IMR-90 (cell line): ENCODE measurements around the gene TRAK2. TPM values are rescaled to one million over a fixed set of nuclear protein-coding genes. Genes with fewer than 3 reads are reported as not detected.

Experiments used
- ATAC-seq: fragments of 200-7000 bp; cut with Tn5 transposase; 2 replicates; pipeline ENCODE4 v1.9.1; 2020; ENCODE audit warnings: low read depth, mild to moderate bottlenecking, moderate library complexity
- BruUV-seq: library from RNA; stranded (reverse); fragments of 400-500 nt; replicated peaks from 2 replicates; lab custom pipeline; 2021; lab: Mats Ljungman, UMichigan
- CTCF ChIA-PET: fragments of 300-600 bp; formaldehyde crosslinking; extraction: SDS; loops from one replicate; lab custom pipeline; 2021; ENCODE audit warnings: antibody characterized with exemption; lab: Yijun Ruan, JAX
- POLR2A ChIA-PET: fragments of 300-600 bp; sonication (Branson Sonifier 250); formaldehyde crosslinking; loops from one replicate; lab custom pipeline; 2022; ENCODE audit warnings: antibody characterized with exemption; ENCODE audit not compliant: unreplicated experiment; lab: Charles Lee
- DNase-seq: peaks from one replicate; pipeline ENCODE4 v3.0.0; 2013
- H2AFZ ChIP-seq: replicated peaks from 2 replicates; pipeline ENCODE3; 2013; ENCODE audit warnings: low read length, mild to moderate bottlenecking; ENCODE audit not compliant: poor library complexity
- H2AK5ac ChIP-seq: 2 replicates; pipeline ENCODE4 v1.6.1; 2013; ENCODE audit warnings: low read depth, low read length, inconsistent platforms
- H2AK9ac ChIP-seq: replicated peaks from 2 replicates; pipeline ENCODE3; 2013; ENCODE audit warnings: mild to moderate bottlenecking, low read depth, low read length, moderate library complexity; ENCODE audit not compliant: poor library complexity
- H2BK120ac ChIP-seq: 2 replicates; pipeline ENCODE4 v1.6.1; 2013; ENCODE audit warnings: low read depth, low read length, inconsistent platforms
- H2BK15ac ChIP-seq: 3 replicates; pipeline ENCODE4 v1.6.1; 2013; ENCODE audit warnings: low read depth, low read length, inconsistent platforms
- H2BK20ac ChIP-seq: 2 replicates; pipeline ENCODE4 v1.6.1; 2013; ENCODE audit warnings: low read depth, mild to moderate bottlenecking, inconsistent platforms, low read length, moderate library complexity
- H2BK5ac ChIP-seq: 2 replicates; pipeline ENCODE4 v1.6.1; 2013; ENCODE audit warnings: mild to moderate bottlenecking, low read depth, low read length, inconsistent platforms; ENCODE audit not compliant: poor library complexity, severe bottlenecking
- H3K14ac ChIP-seq: replicated peaks from 2 replicates; pipeline ENCODE4 v1.6.1; 2013; ENCODE audit warnings: low read depth, low read length, inconsistent platforms
- H3K18ac ChIP-seq: 2 replicates; pipeline ENCODE4 v1.6.1; 2013; ENCODE audit warnings: low read depth, low read length, control low read depth
- H3K23ac ChIP-seq: 2 replicates; pipeline ENCODE4 v1.6.1; 2013; ENCODE audit warnings: low read depth, low read length, inconsistent platforms
- H3K27ac ChIP-seq: 2 replicates; pipeline ENCODE4 v1.5.1; 2013; ENCODE audit warnings: mild to moderate bottlenecking, control low read depth, low read length; ENCODE audit not compliant: insufficient read depth
- H3K27me3 ChIP-seq: 2 replicates; pipeline ENCODE4 v1.6.1; 2013; ENCODE audit warnings: low read length; ENCODE audit not compliant: control insufficient read depth, insufficient read depth
- H3K36me3 ChIP-seq: 2 replicates; pipeline ENCODE4 v1.6.1; 2013; ENCODE audit warnings: low read length, mixed read lengths; ENCODE audit not compliant: control insufficient read depth, insufficient read depth
- H3K4ac ChIP-seq: 2 replicates; pipeline ENCODE4 v1.6.1; 2013; ENCODE audit warnings: low read depth, low read length, inconsistent platforms
- H3K4me1 ChIP-seq: 2 replicates; pipeline ENCODE4 v1.6.1; 2013; ENCODE audit warnings: low read length, mixed read lengths; ENCODE audit not compliant: control insufficient read depth, insufficient read depth
- H3K4me2 ChIP-seq: 2 replicates; pipeline ENCODE4 v1.6.1; 2013; ENCODE audit warnings: low read depth, mild to moderate bottlenecking, control low read depth, low read length, moderate library complexity
- H3K4me3 ChIP-seq: 2 replicates; pipeline ENCODE4 v1.5.1; 2013; ENCODE audit warnings: low read depth, mild to moderate bottlenecking, control low read depth, low read length, moderate library complexity; ENCODE audit not compliant: insufficient read depth
- H3K56ac ChIP-seq: 2 replicates; pipeline ENCODE4 v1.6.1; 2013; ENCODE audit warnings: low read length, inconsistent platforms; ENCODE audit not compliant: insufficient read depth; ENCODE audit errors: extremely low read depth
- H3K79me1 ChIP-seq, 2 experiments: 2 replicates each; pipeline ENCODE4 v1.6.1; 2013; ENCODE audit warnings: low read length in 2 of 2, inconsistent platforms in 1 of 2, low read depth in 1 of 2
- H3K9ac ChIP-seq: 2 replicates; pipeline ENCODE4 v1.6.1; 2013; ENCODE audit warnings: low read depth, low read length, control low read depth
- H3K9me1 ChIP-seq: 2 replicates; pipeline ENCODE4 v1.6.1; 2013; ENCODE audit warnings: low read length, inconsistent platforms; ENCODE audit not compliant: insufficient read depth
- H3K9me3 ChIP-seq: 2 replicates; pipeline ENCODE4 v1.6.1; 2013; ENCODE audit warnings: low read length; ENCODE audit not compliant: control insufficient read depth, insufficient read depth
- H4K20me1 ChIP-seq: 2 replicates; pipeline ENCODE4 v1.6.1; 2013; ENCODE audit warnings: low read length, inconsistent platforms; ENCODE audit not compliant: insufficient read depth
- H4K5ac ChIP-seq: 2 replicates; pipeline ENCODE4 v1.6.1; 2013; ENCODE audit warnings: mild to moderate bottlenecking, low read depth, low read length, control low read depth
- H4K8ac ChIP-seq, 2 experiments: 2 replicates each; pipeline ENCODE4 v1.6.1; 2013; ENCODE audit warnings: low read depth in 2 of 2, low read length in 2 of 2, control low read depth in 1 of 2, inconsistent platforms in 1 of 2
- H4K91ac ChIP-seq: 2 replicates; pipeline ENCODE4 v1.6.1; 2013; ENCODE audit warnings: low read depth, low read length, inconsistent platforms; ENCODE audit not compliant: insufficient read depth
- BHLHE40 ChIP-seq: fragments of 150-350 bp; IDR thresholded peaks from 2 replicates; pipeline ENCODE4 v1.6.1; 2016; ENCODE audit warnings: mild to moderate bottlenecking, low read depth, low read length
- FOS ChIP-seq: fragments of 150-350 bp; IDR thresholded peaks from 2 replicates; pipeline ENCODE4 v1.6.1; 2016; ENCODE audit warnings: low read depth, low read length
- MXI1 ChIP-seq: IDR thresholded peaks from 2 replicates; pipeline ENCODE4 v1.6.1; 2012; ENCODE audit warnings: low read depth, mild to moderate bottlenecking, low read length, moderate library complexity, borderline replicate concordance
- RCOR1 ChIP-seq: IDR thresholded peaks from 2 replicates; pipeline ENCODE4 v1.6.1; 2012; ENCODE audit warnings: mild to moderate bottlenecking, low read length, improper control_type of control experiment; ENCODE audit not compliant: insufficient replicate concordance
- WGBS, 2 experiments: methylation state at CpG; one replicate each; pipeline versions ENCODE4 v1.1.5 to v1.1.7; 2013; ENCODE audit warnings: missing lambda C conversion rate in 2 of 2; ENCODE audit not compliant: insufficient read length in 1 of 2; ENCODE audit errors: extremely low coverage in 2 of 2; 5-methylcytosine and 5-hydroxymethylcytosine counted together
- dilution Hi-C: fragments of 300-500 bp; cut with HindIII; formaldehyde crosslinking; loops from one replicate; pipeline ENCODE4 v1.14.3; 2018; ENCODE audit warnings: low sequenced_read_pairs; ENCODE audit not compliant: unreplicated experiment
- in situ Hi-C: fragments of 300-500 bp; cut with MboI; formaldehyde crosslinking; loops from 3 replicates; pipeline ENCODE4 v1.14.3; 2019; ENCODE audit warnings: low sequenced_read_pairs, inconsistent platforms, mixed read lengths
- intact Hi-C: fragments of 100-400 bp; cut with micrococcal nuclease; formaldehyde crosslinking; loops from 2 replicates; pipeline ENCODE4 v1.10.0; 2022
- polyA plus RNA-seq, 3 experiments: library from polyadenylated mRNA; depleted of rRNA; stranded (reverse); fragments of >200 nt; gene quantifications; 2 replicates each; pipeline ENCODE4 v1.2.3, GENCODE V29; 2012; ENCODE audit warnings: low replicate concordance in 1 of 3
- total RNA-seq: library from RNA; depleted of rRNA; stranded (reverse); fragments of >200 nt; gene quantifications from 2 replicates; pipeline ENCODE4 v1.2.3, GENCODE V29; 2012
- TF ChIP-seq, protein P1 (sequence below): fragments of 150-350 bp; IDR thresholded peaks from 2 replicates; pipeline ENCODE4 v1.6.1; 2017; ENCODE audit warnings: mild to moderate bottlenecking, antibody characterized with exemption, low read length, low read depth
- TF ChIP-seq, protein P2 (sequence below): fragments of 150-350 bp; IDR thresholded peaks from 2 replicates; pipeline ENCODE4 v1.6.1; 2016; ENCODE audit warnings: low read depth, mild to moderate bottlenecking, low read length, moderate library complexity, borderline replicate concordance
- TF ChIP-seq, protein P3 (sequence below): conservative IDR thresholded peaks from 2 replicates; pipeline ENCODE4 v1.5.1; 2012; ENCODE audit warnings: mild to moderate bottlenecking, low read depth, low read length, improper control_type of control experiment

Gene TRAK2
- total and polyA plus RNA-seq, 2 of the 4 experiments (the other 2 are of a cell fraction) = 13.1 to 65.4 TPM

DNA sequence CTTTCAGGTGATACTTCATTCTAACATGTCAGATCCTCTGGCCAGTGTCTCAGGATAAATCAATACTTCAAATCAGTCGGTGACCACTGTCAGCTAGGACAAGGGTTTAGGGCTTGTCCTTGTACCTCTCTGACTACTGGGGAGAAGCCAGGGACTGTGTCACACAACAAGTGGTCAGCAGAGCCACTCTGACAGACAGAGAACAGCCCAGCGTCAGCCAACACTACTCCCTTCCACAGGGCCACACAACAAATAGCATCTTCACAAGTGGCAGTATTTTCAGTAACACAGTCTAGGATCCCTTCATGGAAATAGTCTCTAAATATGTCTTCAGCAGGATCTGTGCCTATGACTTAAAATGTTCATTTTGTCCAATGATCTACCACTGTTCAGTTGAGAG is 108.3 kb downstream of the TRAK2 start:
- Histone ChIP-seq H2AK5ac (no peak overlapping the region), H2BK20ac (no peak overlapping the region), H3K9me3 (no peaks in the 10 kb centered on the region), H3K4me2 (no peak overlapping the region), H2BK120ac (no peak overlapping the region), H3K4me3 (no peak overlapping the region), H3K56ac (no peak overlapping the region), H3K4ac (no peak overlapping the region), H3K9ac (no peak overlapping the region), H3K23ac (no peak overlapping the region), H4K20me1 (no peaks in the 10 kb centered on the region), H3K27me3 (no peaks in the 10 kb centered on the region), H2BK5ac (no peak overlapping the region), H3K27ac (no peak overlapping the region), H2BK15ac (no peak overlapping the region), H3K36me3 (no peaks in the 10 kb centered on the region), H2AFZ (no peak overlapping the region), H4K91ac (no peak overlapping the region), H3K14ac (no peak overlapping the region), H3K4me1 (no peaks in the 10 kb centered on the region), H3K79me1 (no peaks in the 10 kb centered on the region), H2AK9ac (no peak overlapping the region), H3K18ac (no peak overlapping the region), H4K8ac (no peak overlapping the region), H4K5ac (no peak overlapping the region), H3K9me1 (no peaks in the 10 kb centered on the region; the same call in 1 of the 2 replicates)
- intact Hi-C loops (no loop called here), in situ Hi-C loops (no loop called here), dilution Hi-C loops (no loop called here)
- TF ChIP-seq MXI1 (no peak), RCOR1 (no peak), BHLHE40 (no peak), FOS (no peak)
- TF ChIP-seq, protein P1, sequence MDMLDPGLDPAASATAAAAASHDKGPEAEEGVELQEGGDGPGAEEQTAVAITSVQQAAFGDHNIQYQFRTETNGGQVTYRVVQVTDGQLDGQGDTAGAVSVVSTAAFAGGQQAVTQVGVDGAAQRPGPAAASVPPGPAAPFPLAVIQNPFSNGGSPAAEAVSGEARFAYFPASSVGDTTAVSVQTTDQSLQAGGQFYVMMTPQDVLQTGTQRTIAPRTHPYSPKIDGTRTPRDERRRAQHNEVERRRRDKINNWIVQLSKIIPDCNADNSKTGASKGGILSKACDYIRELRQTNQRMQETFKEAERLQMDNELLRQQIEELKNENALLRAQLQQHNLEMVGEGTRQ = no peak
- TF ChIP-seq, protein P2, sequence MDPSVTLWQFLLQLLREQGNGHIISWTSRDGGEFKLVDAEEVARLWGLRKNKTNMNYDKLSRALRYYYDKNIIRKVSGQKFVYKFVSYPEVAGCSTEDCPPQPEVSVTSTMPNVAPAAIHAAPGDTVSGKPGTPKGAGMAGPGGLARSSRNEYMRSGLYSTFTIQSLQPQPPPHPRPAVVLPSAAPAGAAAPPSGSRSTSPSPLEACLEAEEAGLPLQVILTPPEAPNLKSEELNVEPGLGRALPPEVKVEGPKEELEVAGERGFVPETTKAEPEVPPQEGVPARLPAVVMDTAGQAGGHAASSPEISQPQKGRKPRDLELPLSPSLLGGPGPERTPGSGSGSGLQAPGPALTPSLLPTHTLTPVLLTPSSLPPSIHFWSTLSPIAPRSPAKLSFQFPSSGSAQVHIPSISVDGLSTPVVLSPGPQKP = no peak
- TF ChIP-seq, protein P3, sequence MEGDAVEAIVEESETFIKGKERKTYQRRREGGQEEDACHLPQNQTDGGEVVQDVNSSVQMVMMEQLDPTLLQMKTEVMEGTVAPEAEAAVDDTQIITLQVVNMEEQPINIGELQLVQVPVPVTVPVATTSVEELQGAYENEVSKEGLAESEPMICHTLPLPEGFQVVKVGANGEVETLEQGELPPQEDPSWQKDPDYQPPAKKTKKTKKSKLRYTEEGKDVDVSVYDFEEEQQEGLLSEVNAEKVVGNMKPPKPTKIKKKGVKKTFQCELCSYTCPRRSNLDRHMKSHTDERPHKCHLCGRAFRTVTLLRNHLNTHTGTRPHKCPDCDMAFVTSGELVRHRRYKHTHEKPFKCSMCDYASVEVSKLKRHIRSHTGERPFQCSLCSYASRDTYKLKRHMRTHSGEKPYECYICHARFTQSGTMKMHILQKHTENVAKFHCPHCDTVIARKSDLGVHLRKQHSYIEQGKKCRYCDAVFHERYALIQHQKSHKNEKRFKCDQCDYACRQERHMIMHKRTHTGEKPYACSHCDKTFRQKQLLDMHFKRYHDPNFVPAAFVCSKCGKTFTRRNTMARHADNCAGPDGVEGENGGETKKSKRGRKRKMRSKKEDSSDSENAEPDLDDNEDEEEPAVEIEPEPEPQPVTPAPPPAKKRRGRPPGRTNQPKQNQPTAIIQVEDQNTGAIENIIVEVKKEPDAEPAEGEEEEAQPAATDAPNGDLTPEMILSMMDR = no peak
- ChIA-PET POLR2A (interaction anchor here (0.5 kb wide), 1 partner anchor 12 kb away, joined by 14 read pairs; no protein-coding TSS in a partner anchor), CTCF (no interaction called here)
- 53% methylated on average over 2 of the region's 2 CpGs; no CpG with 5 or more reads in 1 of the 2 experiments for WGBS, 2 experiments
- DNase-seq = no peak
- no peak for ATAC-seq
- no TSS peak for BruUV-seq
